Measurements from ENCODE around the gene SPX.

DNA sequence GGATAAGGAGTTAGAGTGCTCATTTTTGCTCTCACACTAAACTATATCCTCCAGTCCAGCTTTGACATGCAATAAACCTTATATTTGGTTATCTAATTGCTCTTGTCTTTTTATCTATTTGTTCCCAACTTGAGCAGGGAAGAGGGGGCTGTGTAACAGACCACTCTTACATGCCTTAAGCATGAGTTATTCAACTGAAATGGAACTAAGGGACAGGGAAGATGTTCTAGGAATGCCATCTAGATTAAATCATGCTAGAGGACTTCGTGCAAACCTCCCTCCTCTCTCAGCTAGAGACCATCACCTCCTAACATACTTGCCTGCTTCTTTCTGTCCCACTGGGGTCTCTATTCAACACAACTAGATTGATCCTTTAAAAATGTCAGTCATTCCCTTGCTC, 20.6 kb downstream of the SPX start:
- TF ChIP-seq, protein P1, sequence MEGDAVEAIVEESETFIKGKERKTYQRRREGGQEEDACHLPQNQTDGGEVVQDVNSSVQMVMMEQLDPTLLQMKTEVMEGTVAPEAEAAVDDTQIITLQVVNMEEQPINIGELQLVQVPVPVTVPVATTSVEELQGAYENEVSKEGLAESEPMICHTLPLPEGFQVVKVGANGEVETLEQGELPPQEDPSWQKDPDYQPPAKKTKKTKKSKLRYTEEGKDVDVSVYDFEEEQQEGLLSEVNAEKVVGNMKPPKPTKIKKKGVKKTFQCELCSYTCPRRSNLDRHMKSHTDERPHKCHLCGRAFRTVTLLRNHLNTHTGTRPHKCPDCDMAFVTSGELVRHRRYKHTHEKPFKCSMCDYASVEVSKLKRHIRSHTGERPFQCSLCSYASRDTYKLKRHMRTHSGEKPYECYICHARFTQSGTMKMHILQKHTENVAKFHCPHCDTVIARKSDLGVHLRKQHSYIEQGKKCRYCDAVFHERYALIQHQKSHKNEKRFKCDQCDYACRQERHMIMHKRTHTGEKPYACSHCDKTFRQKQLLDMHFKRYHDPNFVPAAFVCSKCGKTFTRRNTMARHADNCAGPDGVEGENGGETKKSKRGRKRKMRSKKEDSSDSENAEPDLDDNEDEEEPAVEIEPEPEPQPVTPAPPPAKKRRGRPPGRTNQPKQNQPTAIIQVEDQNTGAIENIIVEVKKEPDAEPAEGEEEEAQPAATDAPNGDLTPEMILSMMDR (conservative IDR thresholded peaks at IDR 0.05; ENCODE audit: low read length) = no peak
- TF ChIP-seq EZH2phosphoT487 (IDR thresholded peaks at IDR 0.05; ENCODE audit: borderline replicate concordance) = no peak
